GM18867 (cell line): ENCODE results near the gene ARHGAP6.

Source experiments
- ATAC-seq: cut with Tn5 transposase; IDR thresholded peaks from one replicate; pipeline ENCODE4 v1.9.1; 2021; ENCODE audit warnings: mild to moderate bottlenecking, moderate library complexity; ENCODE audit not compliant: unreplicated experiment

Gene ARHGAP6

DNA sequence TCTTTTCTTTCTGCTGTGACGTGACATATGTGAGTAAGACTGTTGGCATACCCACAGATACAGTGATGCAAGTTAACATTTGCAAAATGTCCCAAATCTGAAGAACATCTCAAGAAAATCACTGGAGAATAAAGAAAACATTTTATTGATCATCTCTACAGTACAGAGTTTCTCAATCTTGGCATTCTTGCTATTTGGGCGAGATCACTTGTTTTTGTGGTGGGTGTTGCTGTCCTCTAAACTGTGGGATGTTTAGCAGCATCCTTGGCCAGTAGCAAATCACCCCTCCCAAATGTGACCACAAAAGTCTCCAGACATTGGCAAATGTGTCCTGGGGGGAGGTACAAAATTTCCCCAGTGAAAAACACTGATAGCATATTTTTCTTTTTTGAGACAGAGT lies 343.7 kb downstream of the ARHGAP6 start:
- ATAC-seq: no peak

DNA sequence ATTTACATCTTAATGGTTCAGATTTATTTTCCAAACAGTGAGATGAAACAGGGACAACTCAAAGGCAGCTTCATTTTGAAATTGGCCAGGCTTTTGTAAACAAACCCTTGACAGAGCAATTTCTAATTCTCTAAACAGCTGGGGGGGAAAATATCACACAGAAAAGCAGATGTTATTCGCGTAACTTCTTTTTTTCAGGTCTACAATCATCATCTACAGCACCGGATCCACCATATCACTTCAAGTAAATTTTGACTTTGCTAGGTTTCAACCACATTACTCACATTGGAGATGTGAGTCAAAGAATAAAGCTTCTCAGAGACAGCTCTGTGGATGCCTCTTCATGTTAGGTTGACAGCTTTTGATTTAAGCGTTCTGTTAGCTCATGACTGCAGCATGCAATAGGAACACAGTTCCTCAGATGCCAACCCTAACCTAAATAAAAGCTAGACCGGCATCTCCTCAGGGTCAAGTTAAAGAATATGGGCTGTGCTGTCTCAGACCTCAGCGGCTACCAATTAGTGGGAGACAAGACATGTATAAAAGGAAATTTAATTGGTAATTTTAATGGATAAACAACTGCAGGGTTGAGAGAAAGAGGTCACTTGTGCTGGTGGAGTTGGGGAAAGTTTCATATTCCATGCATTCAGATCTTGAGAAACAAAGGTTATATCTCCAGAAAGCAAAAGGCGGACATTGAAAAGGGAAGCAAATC lies 345.8 kb downstream of the ARHGAP6 start:
- no peak for ATAC-seq

DNA sequence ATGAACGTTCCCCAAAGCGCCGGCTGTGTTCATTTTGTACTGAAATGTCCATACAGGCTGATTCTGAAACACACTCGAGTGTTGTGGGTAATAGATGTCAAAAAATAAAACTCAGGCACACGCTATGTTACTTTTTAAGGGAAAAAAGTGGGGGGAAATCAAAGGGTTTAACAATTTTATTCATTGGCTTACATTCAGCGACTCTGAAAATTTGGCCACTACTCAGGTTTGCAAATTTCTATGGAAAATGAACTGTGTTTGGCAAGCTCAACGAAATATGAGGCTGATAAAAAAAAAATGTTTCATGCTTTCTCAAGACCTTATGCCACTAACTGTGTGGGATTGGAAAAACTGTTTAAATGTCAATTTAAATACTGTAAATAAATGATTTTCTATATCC lies 354.0 kb downstream of the ARHGAP6 start:
- ATAC-seq: no peak

DNA sequence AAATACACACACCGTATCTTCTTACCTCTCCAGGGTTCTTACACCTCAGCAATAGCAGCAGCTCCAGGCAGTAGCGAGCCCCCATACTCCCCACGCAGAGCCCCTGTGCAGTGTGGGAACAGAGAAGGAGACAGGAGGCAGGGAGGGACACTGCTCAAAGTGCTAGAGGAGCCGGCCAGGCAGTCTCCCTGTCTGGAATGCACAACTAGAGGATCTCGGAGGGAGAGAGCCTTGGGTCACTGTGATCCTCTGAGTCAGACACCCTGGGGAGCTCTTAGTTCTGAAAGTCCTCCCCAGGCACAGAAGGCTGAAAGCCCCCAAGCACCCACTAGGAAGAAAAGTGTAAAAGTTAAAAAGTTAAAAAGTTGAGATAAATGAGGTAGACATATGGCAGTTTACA lies 356.5 kb downstream of the ARHGAP6 start:
- ATAC-seq: no peak

DNA sequence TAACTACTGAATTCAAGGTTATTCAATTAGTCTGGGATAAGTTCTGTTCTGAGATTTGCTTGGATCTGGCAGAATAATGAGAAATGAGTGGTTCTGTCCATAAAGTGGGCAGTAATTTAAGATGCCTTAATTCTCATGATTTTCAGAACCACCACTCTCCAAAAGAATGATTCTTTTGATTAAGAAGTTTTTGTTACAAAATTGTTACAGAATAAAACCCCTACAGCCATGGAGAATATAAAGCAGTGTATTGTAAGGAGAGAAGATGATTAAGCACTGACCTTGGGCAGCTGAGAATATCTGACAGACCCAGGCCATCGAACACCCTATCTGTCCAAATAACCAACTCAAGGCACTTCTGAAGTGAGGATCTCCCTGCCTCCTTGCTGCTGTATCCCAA lies 360.1 kb downstream of the ARHGAP6 start:
- no peak for ATAC-seq

DNA sequence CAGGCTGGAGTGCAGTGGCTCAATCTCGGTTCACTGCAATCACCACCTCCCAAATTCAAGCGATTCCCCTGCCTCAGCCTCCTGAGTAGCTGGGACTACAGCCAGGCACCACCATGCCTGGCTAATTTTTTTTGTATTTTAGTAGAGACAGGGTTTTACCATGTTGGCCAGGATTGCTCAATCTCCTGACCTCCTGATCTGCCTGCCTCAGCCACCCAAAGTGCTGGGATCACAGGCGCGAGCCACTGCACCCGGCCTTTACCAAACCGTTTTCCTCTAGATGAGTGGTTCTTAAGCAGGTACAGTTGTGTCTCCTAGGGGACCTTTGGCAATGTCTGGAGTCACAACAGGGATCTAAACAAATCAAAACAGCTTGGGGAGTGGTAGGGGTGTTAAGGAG lies 360.9 kb downstream of the ARHGAP6 start:
- no peak for ATAC-seq

DNA sequence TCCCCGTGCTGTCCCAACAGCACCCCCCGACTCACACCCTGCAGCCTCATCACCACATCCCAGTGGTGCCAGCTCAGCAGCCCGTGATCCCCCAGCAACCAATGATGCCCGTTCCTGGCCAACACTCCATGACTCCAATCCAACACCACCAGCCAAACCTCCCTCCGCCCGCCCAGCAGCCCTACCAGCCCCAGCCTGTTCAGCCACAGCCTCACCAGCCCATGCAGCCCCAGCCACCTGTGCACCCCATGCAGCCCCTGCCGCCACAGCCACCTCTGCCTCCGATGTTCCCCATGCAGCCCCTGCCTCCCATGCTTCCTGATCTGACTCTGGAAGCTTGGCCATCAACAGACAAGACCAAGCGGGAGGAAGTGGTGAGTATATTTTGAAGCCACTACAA lies 367.1 kb downstream of the ARHGAP6 start:
- no peak for ATAC-seq

DNA sequence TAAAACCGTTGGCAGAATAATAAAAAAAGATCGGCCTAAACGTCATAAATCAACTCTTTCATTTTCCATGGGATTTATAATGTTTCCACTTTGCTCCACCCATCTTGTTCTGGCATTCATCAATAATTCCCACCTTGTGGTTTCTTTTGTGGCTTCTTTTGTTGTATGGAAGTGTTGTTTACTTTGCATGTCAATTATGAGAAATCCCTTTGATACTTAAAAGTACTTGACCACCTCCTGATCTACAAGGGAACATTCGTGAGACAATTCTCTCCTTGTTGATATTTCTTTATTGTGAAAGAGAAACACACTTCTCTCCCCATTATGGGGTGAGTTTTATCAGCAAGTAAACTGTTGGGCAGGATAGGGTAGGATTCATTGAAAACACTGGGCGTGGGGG lies 369.7 kb downstream of the ARHGAP6 start:
- ATAC-seq: no peak

DNA sequence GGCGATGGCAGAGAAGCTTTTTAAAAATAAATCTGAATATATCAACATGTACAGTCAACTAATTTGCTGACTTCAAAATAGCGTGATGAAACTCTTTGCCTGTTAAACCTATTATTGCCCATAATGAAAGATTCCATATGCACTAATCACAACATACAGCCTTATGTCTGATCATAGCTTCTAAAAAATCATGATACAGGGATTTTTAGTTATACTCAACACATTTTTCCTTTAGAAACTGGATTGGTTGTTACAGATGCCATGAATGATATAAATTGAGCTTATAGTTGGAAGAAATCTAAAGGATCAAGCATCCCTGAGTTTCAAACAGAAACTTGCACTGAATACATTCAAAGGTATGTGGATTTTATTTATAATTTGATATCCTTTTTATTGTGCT lies 372.6 kb downstream of the ARHGAP6 start, which contains the start of gene AMELX:
AMELX (plus strand) TSS at position 301 of the 400 bp plus-strand sequence. CDS start 1,376 bp downstream, outside the sequence.
- no peak for ATAC-seq

DNA sequence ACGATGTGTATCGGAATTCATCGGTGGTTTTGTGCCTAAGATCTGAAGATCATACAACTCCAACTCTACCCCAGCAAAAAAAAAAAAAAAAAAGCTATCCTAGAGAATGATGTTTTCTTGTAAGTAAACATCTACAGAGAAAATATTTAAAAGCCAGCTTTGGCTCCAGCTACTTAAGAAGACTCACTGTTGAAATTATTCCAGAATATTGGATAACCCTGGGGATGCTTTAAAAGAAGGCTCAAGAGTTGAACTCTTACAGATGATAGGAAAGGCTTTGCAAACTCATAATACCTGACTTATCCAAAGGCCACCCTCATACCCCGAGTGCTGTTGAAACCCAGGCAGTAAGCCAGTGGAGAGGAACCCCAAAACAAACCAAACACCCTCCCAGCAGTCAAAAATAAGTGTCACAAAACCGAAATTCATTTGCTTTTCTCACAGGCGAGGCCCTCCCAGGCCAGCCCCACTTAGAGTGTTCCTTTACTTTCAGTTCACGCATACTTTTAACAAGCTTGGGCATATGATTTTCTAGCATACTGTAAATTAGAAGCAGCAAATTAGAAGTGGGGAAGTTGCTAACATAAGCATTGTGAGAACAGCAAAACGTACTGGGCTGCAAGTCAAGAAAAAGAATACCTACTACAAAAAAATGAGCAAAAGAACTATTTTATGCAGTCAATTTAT lies 375.2 kb downstream of the ARHGAP6 start:
- ATAC-seq: peak; percentile 67

DNA sequence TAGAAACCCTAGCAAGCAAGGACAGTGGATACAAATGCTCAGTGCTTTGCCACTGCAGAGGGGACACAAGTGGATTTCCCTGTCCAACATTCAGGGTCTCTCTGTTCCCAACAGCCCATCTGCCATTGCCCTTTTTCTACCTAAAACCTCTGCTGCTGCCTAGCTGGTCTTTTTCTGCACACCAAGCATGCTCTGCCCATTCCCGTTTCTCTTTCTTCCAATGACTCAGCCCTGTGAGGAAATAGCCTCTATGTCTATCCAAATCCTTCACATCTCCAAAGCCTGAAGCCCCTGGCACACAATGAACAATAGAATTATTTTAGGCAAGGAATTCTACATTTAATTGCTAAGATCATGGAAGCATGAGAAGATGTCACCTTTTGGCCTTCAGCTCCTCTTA lies 378.2 kb downstream of the ARHGAP6 start:
- ATAC-seq: no peak

DNA sequence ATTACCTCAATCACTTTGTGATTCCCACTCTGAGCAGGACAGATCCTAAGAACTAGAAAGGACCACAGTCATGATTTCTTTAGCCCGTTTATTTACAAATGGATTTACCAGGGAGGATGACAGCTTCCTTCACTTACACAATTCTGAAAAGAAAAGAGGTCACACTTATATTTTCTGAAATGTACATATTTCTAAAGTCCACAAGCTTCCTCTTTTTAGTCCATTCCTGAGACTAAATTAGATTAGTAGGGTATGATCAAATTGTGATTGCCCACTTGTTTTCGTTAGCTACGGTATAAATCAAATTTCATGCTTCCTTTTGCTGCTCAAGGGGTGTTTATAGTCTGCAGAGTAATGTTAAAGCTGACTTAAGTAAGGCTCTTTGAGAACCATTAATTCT lies 380.1 kb downstream of the ARHGAP6 start:
- ATAC-seq: no peak

DNA sequence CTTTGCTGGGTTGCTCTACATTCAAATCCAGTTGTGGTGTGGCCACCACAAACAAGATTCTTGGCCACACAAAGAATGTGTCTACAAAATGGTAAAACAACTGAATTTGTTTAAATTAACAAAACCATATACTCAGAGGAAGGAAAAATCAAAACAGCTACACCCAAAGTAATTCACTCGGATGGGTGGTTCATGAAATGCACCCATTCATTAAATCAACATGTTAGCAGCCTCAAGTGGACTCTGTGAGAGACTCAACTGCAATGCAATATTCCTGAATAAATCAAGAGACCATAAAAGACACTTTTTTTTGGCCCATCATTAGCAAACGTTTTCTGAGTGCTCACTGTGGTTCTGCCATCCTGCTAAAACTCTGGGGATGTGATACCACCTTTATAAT lies 383.7 kb downstream of the ARHGAP6 start:
- no peak for ATAC-seq

DNA sequence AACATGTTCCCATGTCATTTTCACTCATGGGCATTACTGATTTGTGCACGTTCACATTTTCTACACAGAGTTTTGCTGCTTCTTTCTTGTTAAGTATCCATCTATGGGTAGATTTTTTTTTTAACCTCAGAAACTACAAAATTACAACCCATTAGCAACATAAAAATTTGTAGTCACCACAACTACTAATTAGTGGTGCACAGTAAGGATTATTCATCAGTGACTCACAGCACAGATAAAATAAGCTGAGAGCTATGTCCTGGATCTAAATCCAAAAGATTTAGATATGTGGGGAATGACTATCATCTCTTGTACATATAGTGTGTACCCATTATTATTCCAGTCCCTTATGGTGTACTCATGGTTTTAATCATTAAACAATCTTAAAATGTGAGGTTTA lies 392.2 kb downstream of the ARHGAP6 start:
- ATAC-seq: no peak

DNA sequence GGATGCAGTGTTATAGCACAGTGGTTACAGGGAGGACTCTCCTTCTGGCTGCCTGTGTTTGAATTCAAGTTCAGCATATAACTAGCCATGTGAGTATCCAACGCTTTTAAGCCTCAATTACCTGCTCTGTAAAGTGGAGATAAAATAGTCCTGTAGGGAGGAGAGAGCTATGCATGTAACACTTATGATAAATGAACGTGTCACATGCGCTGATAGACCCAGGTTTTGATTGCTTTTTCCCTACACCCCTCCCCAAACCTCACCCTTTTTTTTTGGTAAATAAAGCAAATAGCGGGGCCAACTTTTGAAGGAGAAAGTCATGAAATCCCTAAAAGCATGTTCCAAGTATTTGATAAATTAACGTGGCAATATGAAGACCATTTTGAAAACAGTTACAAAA lies 392.9 kb downstream of the ARHGAP6 start:
- ATAC-seq: no peak

DNA sequence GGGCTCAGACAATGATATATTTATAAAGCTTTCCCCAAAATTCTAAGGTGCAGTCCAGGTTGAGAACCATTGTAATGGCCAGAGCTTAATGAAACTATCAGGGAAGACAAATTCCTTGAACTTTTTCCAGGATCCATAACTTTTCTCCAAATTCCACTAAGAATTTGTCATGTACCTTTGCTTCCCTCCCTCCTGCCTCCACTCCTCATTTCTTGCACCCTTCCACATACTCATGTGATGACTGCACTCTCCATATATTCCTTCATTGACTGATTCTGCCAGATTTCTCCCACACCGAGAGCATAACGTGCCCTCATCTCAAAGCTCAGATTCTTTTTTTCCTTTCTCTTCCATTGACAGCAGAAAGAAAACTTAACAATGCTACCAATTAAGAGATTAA lies 393.4 kb downstream of the ARHGAP6 start:
- no peak for ATAC-seq

DNA sequence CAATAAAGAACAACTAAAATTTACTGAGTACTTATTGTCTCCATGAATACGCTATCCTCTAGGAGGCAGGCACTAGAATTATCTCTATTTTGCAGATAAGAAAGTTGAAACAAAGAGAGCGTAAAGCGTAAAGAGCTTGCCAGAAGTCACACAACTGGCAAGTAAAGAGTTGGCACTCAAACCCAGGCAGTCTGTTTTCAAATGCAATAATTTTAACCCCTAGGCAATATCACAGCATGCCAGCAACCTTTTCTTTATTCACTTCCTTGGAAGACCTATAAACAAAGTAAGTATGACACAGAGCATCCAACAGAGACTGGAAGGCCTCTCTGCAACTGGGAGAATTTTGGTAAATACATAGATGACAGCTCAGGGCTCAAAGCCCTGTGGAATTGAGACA lies 395.7 kb downstream of the ARHGAP6 start:
- ATAC-seq: no peak

DNA sequence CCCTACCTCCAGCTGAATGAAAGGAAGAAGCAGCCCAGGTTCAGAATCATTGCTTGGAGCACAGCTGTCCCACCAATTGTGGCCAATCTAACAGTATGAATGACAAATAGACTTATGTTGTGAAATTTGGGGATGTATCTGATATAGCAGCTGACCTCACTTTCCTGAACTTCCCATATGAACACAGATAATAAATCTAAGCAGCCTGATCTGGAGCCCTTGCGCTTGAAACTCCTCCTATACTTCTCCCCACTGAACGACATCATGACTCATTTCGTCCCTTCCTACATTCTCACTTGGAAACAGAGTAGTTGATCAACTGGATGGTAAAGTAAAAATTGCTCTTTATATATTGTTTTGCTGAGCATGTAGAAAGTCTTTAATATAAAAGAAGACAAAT lies 396.7 kb downstream of the ARHGAP6 start:
- no peak for ATAC-seq

DNA sequence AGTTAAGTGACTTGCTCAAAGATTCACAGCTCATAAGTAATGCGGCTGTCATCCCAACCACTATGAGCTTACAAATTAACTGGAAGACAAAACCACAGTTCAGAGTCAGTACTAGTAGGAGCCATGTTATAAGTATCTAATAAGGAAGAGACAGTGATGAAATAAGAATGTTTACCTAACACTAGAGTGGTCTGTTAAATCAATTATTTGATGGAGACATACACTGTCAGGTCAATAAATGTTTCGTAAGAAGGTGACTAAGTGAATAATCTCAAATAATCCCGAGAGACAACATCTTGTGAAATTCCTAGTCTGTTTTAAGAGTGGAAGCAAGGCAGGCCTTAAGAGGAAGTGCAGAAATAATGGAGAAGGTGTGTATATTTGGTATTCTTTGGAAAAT lies 398.3 kb downstream of the ARHGAP6 start:
- ATAC-seq: no peak

DNA sequence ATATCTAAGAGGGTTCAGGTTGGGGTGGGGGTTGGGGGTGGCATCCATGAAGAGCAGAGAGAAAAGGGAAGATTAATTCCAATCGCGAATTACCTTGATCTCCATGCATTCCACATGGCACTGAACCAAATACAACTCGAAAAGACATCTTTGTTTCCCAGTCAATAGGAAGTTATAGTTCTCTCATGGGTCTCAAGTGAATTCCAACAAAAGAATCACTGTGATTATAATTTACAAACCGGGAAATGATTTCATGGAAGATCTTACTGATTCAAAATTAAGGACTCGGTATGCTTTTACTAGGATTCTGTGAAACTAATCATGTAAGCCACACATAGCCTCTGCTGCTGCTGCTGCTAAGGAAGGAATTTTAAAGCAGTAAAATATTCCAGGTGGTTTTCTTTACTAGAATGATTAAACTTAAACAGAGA lies 399.1 kb downstream of the ARHGAP6 start:
- no peak for ATAC-seq

DNA sequence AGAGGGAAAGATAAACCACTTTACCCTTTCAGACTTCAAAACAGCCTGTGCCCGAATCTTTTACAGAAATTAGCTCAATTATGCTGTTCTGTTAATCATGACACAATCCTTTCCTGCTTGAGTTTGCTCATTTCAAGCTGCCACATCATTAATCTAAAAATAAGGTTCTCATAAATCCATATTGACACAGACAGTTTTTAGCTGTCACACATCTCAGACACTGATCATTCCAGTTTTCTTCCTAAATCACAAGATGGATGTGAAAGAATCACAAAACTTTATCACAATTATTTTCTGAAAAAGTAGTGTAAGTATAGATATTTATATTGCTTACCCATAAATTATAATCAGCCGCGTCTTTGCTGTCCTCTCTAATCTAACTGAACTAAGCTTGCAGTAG lies 400.4 kb downstream of the ARHGAP6 start:
- ATAC-seq: no peak

DNA sequence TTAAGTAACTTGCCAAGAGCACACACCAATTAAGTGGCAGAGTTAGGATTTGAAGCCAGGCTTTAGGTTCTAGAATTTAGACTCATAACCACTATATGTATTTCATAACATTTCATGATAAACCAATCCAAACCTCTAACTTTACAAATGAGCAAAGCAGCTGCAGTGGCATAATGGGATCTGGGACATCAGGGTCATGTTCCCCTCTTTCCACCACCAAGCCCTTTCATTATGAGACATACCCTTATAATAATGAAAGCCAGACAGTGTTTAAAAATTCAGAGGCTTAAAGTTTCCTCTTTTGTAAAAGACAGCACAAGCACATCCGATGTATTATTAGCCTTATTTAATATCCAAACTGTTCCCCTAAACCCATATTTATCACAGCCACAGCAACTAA lies 400.8 kb downstream of the ARHGAP6 start:
- ATAC-seq: no peak

DNA sequence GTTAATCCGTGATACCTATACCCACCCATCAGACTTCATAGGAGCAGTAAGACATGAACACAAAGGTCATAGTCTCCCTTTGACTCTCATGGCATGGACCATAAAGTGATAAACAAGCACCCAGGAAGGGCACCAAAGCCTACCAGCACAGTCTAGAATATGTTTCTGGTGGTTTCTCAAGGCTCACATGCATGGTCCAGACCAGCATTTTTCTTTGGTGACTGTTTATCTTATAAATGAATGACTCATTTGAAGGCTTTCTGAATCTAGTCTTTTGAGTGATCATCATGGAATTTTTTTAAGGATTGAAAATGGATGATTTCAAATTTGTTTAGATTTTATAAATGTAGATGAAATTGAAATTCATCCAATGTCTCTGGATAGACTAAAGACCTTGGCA lies 404.5 kb downstream of the ARHGAP6 start:
- no peak for ATAC-seq
